Astrocyte (in vitro differentiated cells and primary cell): ENCODE results near the gene PPP2CA. TPM values are rescaled to one million over a fixed set of nuclear protein-coding genes. Genes with fewer than 3 reads are reported as not detected.
A peak's percentile ranks its signal among the peaks of the same experiment; 100 is the strongest.
"Not testable (repeated sequence)": the region's sequence is repeated elsewhere in the genome, so short reads cannot be mapped to it uniquely, and the experiment has no call there.

Source experiments
- DNase-seq: peaks from one replicate; pipeline ENCODE4 v3.0.0-alpha.2; 2010; ENCODE audit warnings: low read depth
- FAIRE-seq: peaks from 2 replicates; lab custom pipeline; 2011; peaks lifted over from hg19 to GRCh38; lab: Jason Lieb, UNC
- H2AFZ ChIP-seq: 2 replicates; pipeline ENCODE4 v1.6.0; 2012; ENCODE audit warnings: low read depth, low read length, inconsistent platforms
- H3K27ac ChIP-seq: 2 replicates; pipeline ENCODE4 v1.5.1; 2011; ENCODE audit warnings: low read depth, low read length, inconsistent platforms
- H3K27me3 ChIP-seq: 2 replicates; pipeline ENCODE4 v1.6.0; 2011; ENCODE audit warnings: low read length, inconsistent platforms; ENCODE audit not compliant: insufficient read depth
- H3K36me3 ChIP-seq: 2 replicates; pipeline ENCODE4 v1.5.1; 2011; ENCODE audit warnings: low read length, inconsistent platforms; ENCODE audit not compliant: insufficient read depth
- H3K4me1 ChIP-seq: 2 replicates; pipeline ENCODE4 v1.5.1; 2011; ENCODE audit warnings: low read length, inconsistent platforms; ENCODE audit not compliant: insufficient read depth
- H3K4me2 ChIP-seq: 2 replicates; pipeline ENCODE4 v1.6.0; 2012; ENCODE audit warnings: low read length, inconsistent platforms
- H3K4me3 ChIP-seq: 2 replicates; pipeline ENCODE4 v1.5.1; 2011; ENCODE audit warnings: low read depth, mild to moderate bottlenecking, low read length, inconsistent platforms; ENCODE audit not compliant: insufficient read depth
- H3K79me2 ChIP-seq: 2 replicates; pipeline ENCODE4 v1.6.0; 2012; ENCODE audit warnings: mild to moderate bottlenecking, low read length, inconsistent platforms; ENCODE audit not compliant: insufficient read depth
- H3K9ac ChIP-seq: 2 replicates; pipeline ENCODE4 v1.6.0; 2012; ENCODE audit warnings: mild to moderate bottlenecking, low read length, inconsistent platforms
- H3K9me3 ChIP-seq: 2 replicates; pipeline ENCODE4 v1.5.1; 2012; ENCODE audit warnings: low read depth, mild to moderate bottlenecking, low read length, inconsistent platforms; ENCODE audit not compliant: insufficient read depth
- H4K20me1 ChIP-seq: 2 replicates; pipeline ENCODE4 v1.6.0; 2012; ENCODE audit warnings: low read length, inconsistent platforms; ENCODE audit not compliant: insufficient read depth
- H3K27ac Mint-ChIP-seq: one replicate; pipeline ENCODE4 v1.8.0; 2021; ENCODE audit warnings: mild to moderate bottlenecking, mixed read lengths; ENCODE audit not compliant: unreplicated experiment
- H3K27me3 Mint-ChIP-seq: one replicate; pipeline ENCODE4 v1.8.0; 2021; ENCODE audit warnings: low read depth, mixed read lengths; ENCODE audit not compliant: unreplicated experiment
- H3K36me3 Mint-ChIP-seq: one replicate; pipeline ENCODE4 v1.8.0; 2021; ENCODE audit warnings: low read depth, mixed read lengths; ENCODE audit not compliant: unreplicated experiment
- H3K4me1 Mint-ChIP-seq: one replicate; pipeline ENCODE4 v1.8.0; 2021; ENCODE audit warnings: low read depth, mixed read lengths; ENCODE audit not compliant: unreplicated experiment
- H3K4me3 Mint-ChIP-seq: one replicate; pipeline ENCODE4 v1.8.0; 2021; ENCODE audit warnings: mild to moderate bottlenecking, moderate library complexity, mixed read lengths; ENCODE audit not compliant: unreplicated experiment
- H3K9me3 Mint-ChIP-seq: one replicate; pipeline ENCODE4 v1.8.0; 2021; ENCODE audit warnings: mild to moderate bottlenecking, mixed read lengths; ENCODE audit not compliant: unreplicated experiment
- EZH2 ChIP-seq: IDR thresholded peaks from 2 replicates; pipeline ENCODE4 v1.6.1; 2012; ENCODE audit warnings: mild to moderate bottlenecking, low read length, inconsistent platforms; ENCODE audit not compliant: insufficient read depth
- total RNA-seq: library from RNA; stranded (reverse); gene quantifications from 2 replicates; pipeline ENCODE4 v1.2.1, GENCODE V29; 2021
- TF ChIP-seq, protein P1 (sequence below): IDR thresholded peaks from 2 replicates; pipeline ENCODE4 v1.5.1; 2011; ENCODE audit warnings: low read depth, mild to moderate bottlenecking, inconsistent platforms, low read length, moderate library complexity; ENCODE audit not compliant: insufficient read depth

PPP2CA gene
- total RNA-seq, 1 donor from 2014 or later: 180 TPM

DNA sequence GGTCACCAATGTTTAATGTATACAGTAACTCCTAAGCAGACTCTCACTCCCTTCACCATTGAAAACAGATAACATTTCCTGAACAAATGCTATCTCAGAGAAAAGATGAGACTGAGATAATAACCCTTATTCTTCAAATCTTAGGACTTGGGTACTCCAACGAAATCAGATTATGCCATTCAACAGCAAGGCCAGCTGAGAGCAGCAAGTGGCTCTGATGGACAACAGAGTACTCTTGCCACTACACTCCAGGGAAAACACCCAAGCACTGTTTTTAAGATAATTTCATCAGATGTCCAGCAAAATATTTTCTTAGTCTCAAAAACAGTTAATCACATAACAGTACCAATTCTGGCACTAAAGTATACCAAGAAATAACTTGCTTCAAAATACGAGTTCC is 10.1 kb downstream of the PPP2CA start:
- H3K4me1 Mint-ChIP-seq: peaks cover 7% of the 10 kb centered on the region

DNA sequence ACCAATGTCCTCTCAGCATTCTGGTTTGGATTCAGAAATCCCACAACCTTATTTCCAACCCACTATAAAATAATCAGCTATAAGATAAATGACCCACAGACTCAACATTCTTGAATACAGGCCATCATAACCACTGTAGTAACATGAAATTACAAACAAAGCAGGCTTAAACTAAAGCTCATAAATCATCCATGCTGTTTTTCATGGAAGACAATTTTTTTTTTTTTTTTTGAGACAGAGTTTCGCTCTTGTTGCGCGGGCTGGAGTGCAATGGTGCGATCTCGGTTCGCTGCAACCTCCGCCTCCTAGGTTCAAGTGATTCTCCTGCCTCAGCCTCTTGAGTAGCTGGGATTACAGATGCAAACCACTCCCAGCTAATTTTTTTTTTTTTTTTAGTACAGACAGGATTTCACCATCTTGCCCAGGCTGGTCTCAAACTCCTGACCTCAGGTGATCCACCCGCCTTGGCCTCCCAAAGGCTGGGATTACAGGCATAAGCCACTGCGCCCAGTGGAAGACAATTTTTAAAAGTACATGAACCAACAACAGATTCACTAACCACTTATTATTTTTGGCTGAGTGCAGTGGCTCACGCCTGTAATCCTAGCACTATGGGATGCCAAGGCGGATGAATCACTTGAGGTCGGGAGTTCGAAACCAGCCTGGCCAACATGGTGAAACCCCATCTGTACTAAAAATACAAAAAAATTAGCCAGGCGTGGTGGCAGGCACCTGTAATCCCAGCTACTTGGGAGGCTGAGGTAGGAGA is 14.4 kb downstream of the PPP2CA start:
- H3K4me3 Mint-ChIP-seq, H3K9me3 ChIP-seq, H3K27ac ChIP-seq, H2AFZ ChIP-seq, H3K27me3 ChIP-seq, H3K27me3 Mint-ChIP-seq, H3K4me1 ChIP-seq, H3K4me1 Mint-ChIP-seq, H3K36me3 Mint-ChIP-seq, H3K36me3 ChIP-seq, H3K27ac Mint-ChIP-seq, FAIRE-seq, H3K4me3 ChIP-seq, H3K9ac ChIP-seq, H3K4me2 ChIP-seq, H3K9me3 Mint-ChIP-seq: not testable (repeated sequence)
- H3K79me2 ChIP-seq: peaks cover 100% of the 10 kb centered on the region
- peak; percentile 80 for DNase-seq
- peaks cover 100% of the 10 kb centered on the region for H4K20me1 ChIP-seq

More for the DNA sequence above, 10.1 kb downstream of the PPP2CA start:
- Histone ChIP-seq H3K4me3 (no peak overlapping the region), H3K9me3 (peaks cover 3% of the 10 kb centered on the region), H3K27ac (no peak overlapping the region), H3K27me3 (no peaks in the 10 kb centered on the region), H3K79me2 (peaks cover 100% of the 10 kb centered on the region), H3K9ac (no peak overlapping the region), H3K36me3 (no peaks in the 10 kb centered on the region), H2AFZ (no peak overlapping the region), H3K4me1 (no peaks in the 10 kb centered on the region), H3K4me2 (no peak overlapping the region), H4K20me1 (peaks cover 99% of the 10 kb centered on the region)
- no peaks in the 10 kb centered on the region for H3K27me3 Mint-ChIP-seq
- no peak for TF ChIP-seq EZH2
- TF ChIP-seq, protein P1, sequence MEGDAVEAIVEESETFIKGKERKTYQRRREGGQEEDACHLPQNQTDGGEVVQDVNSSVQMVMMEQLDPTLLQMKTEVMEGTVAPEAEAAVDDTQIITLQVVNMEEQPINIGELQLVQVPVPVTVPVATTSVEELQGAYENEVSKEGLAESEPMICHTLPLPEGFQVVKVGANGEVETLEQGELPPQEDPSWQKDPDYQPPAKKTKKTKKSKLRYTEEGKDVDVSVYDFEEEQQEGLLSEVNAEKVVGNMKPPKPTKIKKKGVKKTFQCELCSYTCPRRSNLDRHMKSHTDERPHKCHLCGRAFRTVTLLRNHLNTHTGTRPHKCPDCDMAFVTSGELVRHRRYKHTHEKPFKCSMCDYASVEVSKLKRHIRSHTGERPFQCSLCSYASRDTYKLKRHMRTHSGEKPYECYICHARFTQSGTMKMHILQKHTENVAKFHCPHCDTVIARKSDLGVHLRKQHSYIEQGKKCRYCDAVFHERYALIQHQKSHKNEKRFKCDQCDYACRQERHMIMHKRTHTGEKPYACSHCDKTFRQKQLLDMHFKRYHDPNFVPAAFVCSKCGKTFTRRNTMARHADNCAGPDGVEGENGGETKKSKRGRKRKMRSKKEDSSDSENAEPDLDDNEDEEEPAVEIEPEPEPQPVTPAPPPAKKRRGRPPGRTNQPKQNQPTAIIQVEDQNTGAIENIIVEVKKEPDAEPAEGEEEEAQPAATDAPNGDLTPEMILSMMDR: no peak
- H3K36me3 Mint-ChIP-seq: peaks cover 7% of the 10 kb centered on the region
- H3K27ac Mint-ChIP-seq: no peak overlapping the region
- H3K9me3 Mint-ChIP-seq: no peaks in the 10 kb centered on the region
- DNase-seq (no peak), FAIRE-seq (no peak)
- no peak overlapping the region for H3K4me3 Mint-ChIP-seq

DNA sequence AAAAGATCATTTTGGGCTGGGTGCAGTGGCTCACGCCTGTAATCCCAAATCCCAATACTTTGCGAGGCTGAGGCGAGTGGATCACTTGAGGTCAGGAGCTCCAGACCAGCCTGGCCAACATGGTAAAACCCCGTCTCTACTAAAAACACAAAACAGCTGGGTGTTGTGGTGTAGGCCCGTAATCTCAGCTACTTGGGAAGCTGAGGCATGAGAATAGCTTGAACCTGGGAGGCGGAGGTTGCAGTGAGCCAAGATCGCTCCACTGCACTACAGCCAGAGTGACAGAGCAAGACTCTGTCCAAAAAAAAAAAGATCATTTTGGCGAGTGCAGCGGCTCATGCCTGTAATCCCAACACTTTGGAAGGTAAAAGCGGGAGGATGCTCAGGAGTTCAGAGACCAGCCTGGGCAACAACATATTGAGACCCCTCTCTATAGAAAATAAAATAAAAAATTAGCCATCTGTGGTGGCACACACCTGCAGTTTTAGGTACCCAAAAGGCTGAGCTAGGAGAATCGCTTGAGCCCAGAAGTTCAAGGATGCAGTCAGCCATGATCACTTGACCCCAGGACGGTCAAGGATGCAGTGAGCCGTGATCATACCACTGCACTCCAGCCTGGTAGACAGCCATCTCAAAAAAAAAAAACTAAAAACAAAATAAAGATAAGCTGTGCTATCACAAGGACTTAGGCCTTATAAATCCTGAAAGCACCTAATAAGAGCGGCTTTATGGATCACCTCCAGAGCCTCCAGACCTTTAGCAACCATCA is 16.2 kb downstream of the PPP2CA start:
- Histone ChIP-seq H3K9ac (no peak overlapping the region), H2AFZ (no peak overlapping the region), H3K4me1 (no peaks in the 10 kb centered on the region), H3K27ac (no peak overlapping the region), H3K79me2 (peaks cover 100% of the 10 kb centered on the region), H3K27me3 (no peaks in the 10 kb centered on the region), H3K4me2 (no peak overlapping the region), H3K9me3 (peaks cover 3% of the 10 kb centered on the region), H3K36me3 (peaks cover 7% of the 10 kb centered on the region), H3K4me3 (no peak overlapping the region), H4K20me1 (peaks cover 100% of the 10 kb centered on the region)
- H3K4me3 Mint-ChIP-seq: no peak overlapping the region
- no peak for TF ChIP-seq EZH2
- TF ChIP-seq, protein P1: no peak
- peak overlapping the region; percentile 38 for H3K27ac Mint-ChIP-seq
- H3K4me1 Mint-ChIP-seq: peaks cover 3% of the 10 kb centered on the region
- FAIRE-seq (no peak), DNase-seq (no peak)
- H3K27me3 Mint-ChIP-seq: no peaks in the 10 kb centered on the region
- peaks cover 7% of the 10 kb centered on the region for H3K36me3 Mint-ChIP-seq
- H3K9me3 Mint-ChIP-seq: no peaks in the 10 kb centered on the region
